KMS-11 (cell line): ENCODE data around the gene MPZL2.

Experiments used
- H2AFZ ChIP-seq: fragments of 200-600 bp; sonication (generic); 2 replicates; pipeline ENCODE4 v1.6.1; 2016; ENCODE audit warnings: antibody characterized with exemption, mixed run types, low read depth
- H3K27ac ChIP-seq: fragments of 200-600 bp; sonication (generic); 2 replicates; pipeline ENCODE4 v1.6.1; 2016; ENCODE audit warnings: mild to moderate bottlenecking, mixed run types
- H3K27me3 ChIP-seq: fragments of 200-600 bp; sonication (generic); 2 replicates; pipeline ENCODE4 v1.6.1; 2017; ENCODE audit warnings: mild to moderate bottlenecking, low read depth, mixed run types, moderate library complexity; ENCODE audit not compliant: insufficient read depth
- H3K36me3 ChIP-seq: fragments of 200-600 bp; sonication (generic); 2 replicates; pipeline ENCODE4 v1.6.1; 2017; ENCODE audit warnings: mild to moderate bottlenecking, mixed run types; ENCODE audit not compliant: insufficient read depth
- H3K4me1 ChIP-seq: fragments of 200-600 bp; sonication (generic); 2 replicates; pipeline ENCODE4 v1.6.1; 2016; ENCODE audit warnings: mild to moderate bottlenecking, low read depth, mixed run types; ENCODE audit not compliant: poor library complexity, severe bottlenecking
- H3K4me2 ChIP-seq: fragments of 200-600 bp; sonication (generic); 2 replicates; pipeline ENCODE4 v1.7.0; 2016; ENCODE audit warnings: mild to moderate bottlenecking, mixed run types
- H3K4me3 ChIP-seq: fragments of 200-600 bp; sonication (generic); IDR thresholded peaks from 2 replicates; pipeline ENCODE4 v1.6.1; 2017; ENCODE audit warnings: low read depth, low read length, mixed read lengths; ENCODE audit not compliant: insufficient read depth
- H3K79me2 ChIP-seq: fragments of 200-600 bp; sonication (generic); 2 replicates; pipeline ENCODE4 v1.6.1; 2016; ENCODE audit warnings: low read depth, mixed run types; ENCODE audit not compliant: insufficient read depth
- H3K9ac ChIP-seq: fragments of 200-600 bp; sonication (generic); 2 replicates; pipeline ENCODE4 v1.6.1; 2016; ENCODE audit warnings: mild to moderate bottlenecking, mixed run types
- H4K20me1 ChIP-seq: fragments of 200-600 bp; sonication (generic); 2 replicates; pipeline ENCODE4 v1.6.1; 2016; ENCODE audit warnings: mild to moderate bottlenecking, mixed run types; ENCODE audit not compliant: insufficient read depth
- TF ChIP-seq, protein P1 (sequence below): fragments of 200-600 bp; sonication (generic); conservative IDR thresholded peaks from 2 replicates; pipeline ENCODE4 v1.6.1; 2017; ENCODE audit warnings: low read depth, mild to moderate bottlenecking, antibody characterized with exemption, low read length, moderate library complexity, mixed read lengths

The MPZL2 gene

DNA sequence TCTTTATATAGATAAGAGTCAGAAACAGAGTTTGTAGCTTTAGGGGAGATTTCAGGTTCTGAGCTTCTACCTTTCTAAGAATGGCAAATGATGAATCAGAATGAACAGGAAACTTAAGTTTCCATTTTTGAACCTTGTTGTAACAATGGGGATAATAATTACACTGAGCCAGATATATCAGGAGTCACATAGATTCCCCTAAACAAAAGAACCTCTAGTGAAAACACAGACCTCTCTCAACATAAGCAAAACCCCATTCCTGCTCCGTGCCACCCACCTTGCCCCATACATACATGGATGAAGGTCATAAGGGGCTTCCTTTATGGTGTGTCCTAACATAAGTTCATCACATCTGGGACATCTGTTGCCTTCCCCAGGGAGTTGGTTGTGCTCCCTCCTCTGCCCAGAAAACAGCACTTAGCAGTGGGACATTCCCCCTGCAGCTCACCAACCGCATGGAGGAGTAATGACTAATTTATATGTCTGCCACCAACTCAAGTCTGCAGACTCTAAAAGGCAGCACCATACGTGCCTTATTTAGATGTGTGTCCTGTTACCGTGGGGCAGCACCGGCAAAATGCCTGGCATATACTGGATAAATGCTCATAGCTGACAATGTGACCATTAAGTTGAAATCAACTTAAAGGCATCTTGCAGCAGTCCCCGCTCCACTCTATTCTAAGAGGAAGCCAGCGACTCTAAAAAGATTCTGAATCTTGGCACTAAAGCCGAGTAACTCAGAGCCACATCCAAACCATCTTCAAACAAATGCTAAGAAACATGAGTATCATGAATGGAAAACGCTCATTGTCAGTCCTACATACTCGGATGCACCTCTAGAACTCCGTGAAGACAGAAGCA, 47.2 kb downstream of the MPZL2 start:
- TF ChIP-seq, protein P1, sequence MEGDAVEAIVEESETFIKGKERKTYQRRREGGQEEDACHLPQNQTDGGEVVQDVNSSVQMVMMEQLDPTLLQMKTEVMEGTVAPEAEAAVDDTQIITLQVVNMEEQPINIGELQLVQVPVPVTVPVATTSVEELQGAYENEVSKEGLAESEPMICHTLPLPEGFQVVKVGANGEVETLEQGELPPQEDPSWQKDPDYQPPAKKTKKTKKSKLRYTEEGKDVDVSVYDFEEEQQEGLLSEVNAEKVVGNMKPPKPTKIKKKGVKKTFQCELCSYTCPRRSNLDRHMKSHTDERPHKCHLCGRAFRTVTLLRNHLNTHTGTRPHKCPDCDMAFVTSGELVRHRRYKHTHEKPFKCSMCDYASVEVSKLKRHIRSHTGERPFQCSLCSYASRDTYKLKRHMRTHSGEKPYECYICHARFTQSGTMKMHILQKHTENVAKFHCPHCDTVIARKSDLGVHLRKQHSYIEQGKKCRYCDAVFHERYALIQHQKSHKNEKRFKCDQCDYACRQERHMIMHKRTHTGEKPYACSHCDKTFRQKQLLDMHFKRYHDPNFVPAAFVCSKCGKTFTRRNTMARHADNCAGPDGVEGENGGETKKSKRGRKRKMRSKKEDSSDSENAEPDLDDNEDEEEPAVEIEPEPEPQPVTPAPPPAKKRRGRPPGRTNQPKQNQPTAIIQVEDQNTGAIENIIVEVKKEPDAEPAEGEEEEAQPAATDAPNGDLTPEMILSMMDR, result no peak
- no peak overlapping the region for H3K27ac ChIP-seq
- H2AFZ ChIP-seq, result no peak overlapping the region
- H3K27me3 ChIP-seq, result no peaks in the 10 kb centered on the region; the same call in 1 of the 2 replicates
- H3K36me3 ChIP-seq, result no peaks in the 10 kb centered on the region
- no peaks in the 10 kb centered on the region for H3K79me2 ChIP-seq
- peaks cover 12% of the 10 kb centered on the region for H3K4me1 ChIP-seq
- no peaks in the 10 kb centered on the region for H4K20me1 ChIP-seq
- no peak overlapping the region for H3K9ac ChIP-seq
- H3K4me3 ChIP-seq, result no peak overlapping the region
- no peak overlapping the region for H3K4me2 ChIP-seq

DNA sequence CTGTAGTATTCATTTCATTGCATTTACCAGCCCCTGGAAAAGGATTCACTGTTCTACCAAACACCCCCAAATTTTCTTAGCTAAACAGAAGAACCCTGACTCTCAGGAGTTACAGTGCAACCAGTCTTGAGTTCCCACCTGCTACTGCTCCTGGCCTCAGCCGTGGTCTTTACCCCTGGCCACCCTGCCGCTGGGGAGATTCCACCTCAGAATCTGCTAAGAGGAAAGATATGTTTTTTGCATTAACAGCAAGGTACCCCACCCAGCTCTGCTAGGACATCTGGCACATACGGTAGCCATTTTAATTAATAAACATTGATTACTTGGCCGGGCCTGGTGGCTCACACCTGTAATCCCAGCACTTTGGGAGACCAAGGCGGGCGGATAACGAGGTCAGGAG, 48.3 kb downstream of the MPZL2 start:
- no peak overlapping the region for H2AFZ ChIP-seq
- H3K4me2 ChIP-seq, result no peak overlapping the region
- H3K36me3 ChIP-seq, result no peaks in the 10 kb centered on the region
- H3K9ac ChIP-seq, result no peak overlapping the region
- no peak overlapping the region for H3K4me3 ChIP-seq
- H4K20me1 ChIP-seq, result no peaks in the 10 kb centered on the region
- no peak overlapping the region for H3K27ac ChIP-seq
- H3K79me2 ChIP-seq, result no peaks in the 10 kb centered on the region
- H3K4me1 ChIP-seq, result peaks cover 12% of the 10 kb centered on the region
- H3K27me3 ChIP-seq, result no peaks in the 10 kb centered on the region; the same call in 1 of the 2 replicates
- TF ChIP-seq, protein P1, result no peak

DNA sequence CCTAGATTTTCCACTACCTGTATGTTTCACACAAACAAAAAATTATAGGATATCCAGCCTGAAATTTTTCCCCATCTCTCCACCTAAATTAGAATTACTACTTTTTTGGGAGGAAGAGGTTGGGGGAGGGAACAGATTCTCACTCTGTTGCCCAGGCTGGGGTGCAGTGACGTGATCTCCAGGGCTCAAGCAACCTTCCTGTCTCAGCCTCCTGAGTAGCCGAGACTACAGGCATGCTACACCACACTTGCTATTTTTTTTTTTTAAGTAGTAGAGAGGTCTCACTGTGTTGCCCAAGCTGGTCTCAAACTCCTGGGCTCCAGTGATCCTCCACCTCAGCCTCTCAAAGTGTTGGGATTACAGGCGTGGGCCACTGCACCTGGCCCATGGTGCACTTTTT, 48.8 kb downstream of the MPZL2 start:
- Histone ChIP-seq H3K27me3 (no peaks in the 10 kb centered on the region; the same call in 1 of the 2 replicates), H3K27ac (no peak overlapping the region), H3K4me1 (peaks cover 12% of the 10 kb centered on the region), H4K20me1 (no peaks in the 10 kb centered on the region), H2AFZ (no peak overlapping the region), H3K4me2 (no peak overlapping the region), H3K9ac (no peak overlapping the region), H3K4me3 (no peak overlapping the region), H3K79me2 (no peaks in the 10 kb centered on the region), H3K36me3 (no peaks in the 10 kb centered on the region)
- TF ChIP-seq, protein P1, result no peak

DNA sequence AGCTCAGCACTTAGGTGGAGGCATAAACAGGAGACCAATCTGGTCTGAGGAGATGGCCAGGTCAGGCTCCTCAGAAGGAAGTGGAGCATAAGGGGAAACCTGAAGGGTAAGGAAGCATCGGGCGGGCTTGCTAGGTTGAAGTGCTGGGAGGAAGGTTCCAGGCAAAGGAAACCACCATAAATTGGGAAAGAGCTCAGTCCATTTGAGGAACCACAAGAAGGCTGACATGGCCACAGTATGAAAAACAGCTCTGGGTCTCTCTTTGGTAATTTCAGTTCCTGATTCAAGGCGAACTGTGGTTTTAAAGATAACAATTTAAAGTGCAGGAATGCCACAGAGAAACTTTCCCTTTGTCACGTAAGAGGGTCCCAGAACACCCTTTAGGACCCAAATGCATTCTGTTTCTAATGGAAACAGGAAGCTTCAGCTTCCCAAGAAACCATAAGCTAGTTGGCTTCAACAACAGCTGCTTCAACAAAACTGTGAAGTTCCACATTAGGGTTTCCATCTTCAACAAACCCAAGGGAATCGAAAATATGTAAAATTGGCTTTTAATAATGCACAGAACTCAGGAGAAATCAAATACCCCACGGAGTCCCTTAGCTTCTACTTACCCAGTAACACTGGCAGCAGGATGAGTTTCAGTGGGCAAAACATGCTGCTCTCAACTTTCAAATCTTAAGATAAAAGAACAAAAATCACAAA, 49.7 kb downstream of the MPZL2 start:
- Histone ChIP-seq H3K27ac (no peak overlapping the region), H3K79me2 (no peaks in the 10 kb centered on the region), H2AFZ (no peak overlapping the region), H3K9ac (no peak overlapping the region), H3K27me3 (no peaks in the 10 kb centered on the region; the same call in 1 of the 2 replicates), H4K20me1 (no peaks in the 10 kb centered on the region), H3K4me1 (peaks cover 12% of the 10 kb centered on the region), H3K36me3 (no peaks in the 10 kb centered on the region), H3K4me3 (no peak overlapping the region), H3K4me2 (0 out of 2 replicates have a peak overlapping the region, but pooled peaks have one; percentile 4)
- TF ChIP-seq, protein P1, result no peak
